ENCODE measurements around the gene ADAMTS15.
A peak's percentile ranks its signal among the peaks of the same experiment; 100 is the strongest.

ADAMTS15 gene

GRCh38 chr11:130511765-130512164 is 63.3 kb downstream of the ADAMTS15 start:
- DNase-seq (ENCODE audit: low read depth, low spot score) = no peak

GRCh38 chr11:130512662-130513061 is 64.2 kb downstream of the ADAMTS15 start:
- no peak for DNase-seq (ENCODE audit: low read depth, low spot score)

GRCh38 chr11:130513132-130513531 is 64.7 kb downstream of the ADAMTS15 start:
- no peak for DNase-seq (ENCODE audit: low read depth, low spot score)

GRCh38 chr11:130514316-130514715 is 65.9 kb downstream of the ADAMTS15 start:
- DNase-seq (ENCODE audit: low read depth, low spot score) = no peak

GRCh38 chr11:130514851-130515250 is 66.4 kb downstream of the ADAMTS15 start:
- DNase-seq (ENCODE audit: low read depth, low spot score) = no peak

- DNase-seq (ENCODE audit: low read depth, low spot score) = no peak
Observed at GRCh38 chr11:130515829-130516553, 67.5 kb downstream of the ADAMTS15 start.

GRCh38 chr11:130516554-130517505 is 68.4 kb downstream of the ADAMTS15 start:
- no peak for DNase-seq (ENCODE audit: low read depth, low spot score)

GRCh38 chr11:130518164-130518680 is 69.8 kb downstream of the ADAMTS15 start:
- DNase-seq (ENCODE audit: low read depth, low spot score) = no peak

- no peak for DNase-seq (ENCODE audit: low read depth, low spot score)
Observed at GRCh38 chr11:130519128-130519932, 70.9 kb downstream of the ADAMTS15 start.

- DNase-seq (ENCODE audit: low read depth, low spot score) = no peak
Observed at GRCh38 chr11:130520271-130520671, 71.8 kb downstream of the ADAMTS15 start.

GRCh38 chr11:130522284-130522961 is 74.0 kb downstream of the ADAMTS15 start:
- peak; percentile 86 for DNase-seq (ENCODE audit: low read depth, low spot score)

- no peak for DNase-seq (ENCODE audit: low read depth, low spot score)
Observed at GRCh38 chr11:130523166-130523565, 74.7 kb downstream of the ADAMTS15 start.

GRCh38 chr11:130523609-130524008 is 75.2 kb downstream of the ADAMTS15 start:
- no peak for DNase-seq (ENCODE audit: low read depth, low spot score)

- no peak for DNase-seq (ENCODE audit: low read depth, low spot score)
Observed at GRCh38 chr11:130524132-130524790, 75.8 kb downstream of the ADAMTS15 start.

GRCh38 chr11:130525307-130525706 is 76.9 kb downstream of the ADAMTS15 start:
- DNase-seq (ENCODE audit: low read depth, low spot score) = no peak
